PC-3 (cell line): ENCODE results near the gene CASP8AP2. TPM values are rescaled to one million over a fixed set of nuclear protein-coding genes. Genes with fewer than 3 reads are reported as not detected.
A peak's percentile ranks its signal among the peaks of the same experiment; 100 is the strongest.
"Not testable (repeated sequence)": the region's sequence is repeated elsewhere in the genome, so short reads cannot be mapped to it uniquely, and the experiment has no call there.

Experiments used
- ATAC-seq: fragments of 200-7000 bp; cut with Tn5 transposase; 2 replicates; pipeline ENCODE4 v1.9.1; 2020; ENCODE audit warnings: mild to moderate bottlenecking, moderate library complexity
- BruUV-seq: library from RNA; stranded (reverse); fragments of 400-500 nt; replicated peaks from 2 replicates; lab custom pipeline; 2021; lab: Mats Ljungman, UMichigan
- CTCF ChIA-PET: fragments of 300-600 bp; sonication (Branson Sonifier 250); formaldehyde crosslinking; loops from one replicate; lab custom pipeline; 2022; ENCODE audit warnings: antibody characterized with exemption; lab: Charles Lee
- POLR2A ChIA-PET: fragments of 300-600 bp; sonication (Branson Sonifier 250); formaldehyde crosslinking; loops from one replicate; lab custom pipeline; 2022; ENCODE audit warnings: antibody characterized with exemption; ENCODE audit not compliant: unreplicated experiment; lab: Charles Lee
- DNase-seq: peaks from one replicate; pipeline ENCODE4 v3.0.0-alpha.2; 2015
- H2AFZ ChIP-seq: fragments of 300-600 bp; sonication (generic); 2 replicates; pipeline ENCODE4 v1.6.0; 2016; ENCODE audit warnings: antibody characterized with exemption, low read length
- H3F3A ChIP-seq: fragments of 300-600 bp; sonication (generic); one replicate; pipeline ENCODE4 v1.6.0; 2017; ENCODE audit warnings: antibody characterized with exemption, low read length, control low read depth, mild to moderate bottlenecking; ENCODE audit not compliant: unreplicated experiment
- H3K27ac ChIP-seq: fragments of 300-600 bp; sonication (generic); 2 replicates; pipeline ENCODE4 v1.5.1; 2016; ENCODE audit warnings: mild to moderate bottlenecking, low read length
- H3K27me3 ChIP-seq: fragments of 300-600 bp; sonication (generic); 2 replicates; pipeline ENCODE4 v1.6.1; 2016; ENCODE audit warnings: low read length, mixed read lengths
- H3K36me3 ChIP-seq: fragments of 300-600 bp; sonication (generic); 2 replicates; pipeline ENCODE4 v1.6.1; 2016; ENCODE audit warnings: low read depth, mixed run types, low read length, mixed read lengths
- H3K4me1 ChIP-seq: fragments of 300-600 bp; sonication (generic); 2 replicates; pipeline ENCODE4 v1.5.1; 2016; ENCODE audit warnings: low read length; ENCODE audit not compliant: insufficient read depth
- H3K4me2 ChIP-seq: fragments of 300-600 bp; sonication (generic); 2 replicates; pipeline ENCODE4 v1.6.0; 2016; ENCODE audit warnings: low read length
- H3K4me3 ChIP-seq: fragments of 300-600 bp; sonication (generic); 2 replicates; pipeline ENCODE4 v1.5.1; 2016; ENCODE audit warnings: mild to moderate bottlenecking, low read length, mixed read lengths
- H3K79me2 ChIP-seq: fragments of 300-600 bp; sonication (generic); 2 replicates; pipeline ENCODE4 v1.6.1; 2017; ENCODE audit warnings: low read length, mixed read lengths
- H3K9ac ChIP-seq: fragments of 300-600 bp; sonication (generic); 2 replicates; pipeline ENCODE4 v1.6.0; 2016; ENCODE audit warnings: mild to moderate bottlenecking, low read length
- H3K9me2 ChIP-seq: fragments of 300-600 bp; sonication (generic); replicated peaks from 2 replicates; pipeline ENCODE4 v1.6.1; 2016; ENCODE audit warnings: mixed run types, low read length, mixed read lengths
- H3K9me3 ChIP-seq: fragments of 300-600 bp; sonication (generic); 2 replicates; pipeline ENCODE4 v1.6.1; 2016; ENCODE audit warnings: low read length, mixed read lengths
- H4K20me1 ChIP-seq: fragments of 300-600 bp; sonication (generic); 2 replicates; pipeline ENCODE4 v1.6.1; 2016; ENCODE audit warnings: low read length, mixed read lengths
- CTCF ChIP-seq: fragments of 300-600 bp; sonication (generic); conservative IDR thresholded peaks from 2 replicates; pipeline ENCODE4 v1.5.1; 2017; ENCODE audit warnings: antibody characterized with exemption, low read depth, mild to moderate bottlenecking, low read length
- EZH2 ChIP-seq: fragments of 300-600 bp; sonication (generic); IDR thresholded peaks from one replicate; pipeline ENCODE4 v1.6.1; 2017; ENCODE audit warnings: antibody characterized with exemption, mild to moderate bottlenecking, low read length; ENCODE audit not compliant: unreplicated experiment
- EZH2phosphoT487 ChIP-seq: fragments of 300-600 bp; sonication (generic); IDR thresholded peaks from 2 replicates; pipeline ENCODE4 v1.6.1; 2018; ENCODE audit warnings: mild to moderate bottlenecking, antibody characterized with exemption, low read length, borderline replicate concordance
- intact Hi-C: fragments of 100-400 bp; cut with micrococcal nuclease; formaldehyde crosslinking; loops from 2 replicates; pipeline ENCODE4 v1.9.0; 2023
- total RNA-seq: library from RNA; depleted of rRNA; stranded (reverse); fragments of >200 nt; gene quantifications from 2 replicates; pipeline ENCODE4 v1.2.3, GENCODE V29; 2014

CASP8AP2 gene
- total RNA-seq, 1 experiment from 2014 or later = 6.6 TPM

- no peaks in the 10 kb centered on the region for H4K20me1 ChIP-seq
- no peak for ATAC-seq
- no peak within 1 kb of the TSS for H3K4me3 ChIP-seq
- no peak for DNase-seq
- no TSS peak for BruUV-seq
- H3K9me2 ChIP-seq = no peaks in the 10 kb centered on the region
- no peak within 1 kb of the TSS for H3K27ac ChIP-seq
- ChIA-PET CTCF (no interaction called here), POLR2A (no interaction called here)
- no peak within 1 kb of the TSS for H2AFZ ChIP-seq
- no peaks in the 10 kb centered on the region for H3K79me2 ChIP-seq
- TF ChIP-seq EZH2 = no peak
- TF ChIP-seq CTCF = no peak
- no peak for TF ChIP-seq EZH2phosphoT487
- H3K4me1 ChIP-seq = no peaks in the 10 kb centered on the region
- H3K4me2 ChIP-seq = no peak within 1 kb of the TSS
- no peaks in the 10 kb centered on the region for H3F3A ChIP-seq
- H3K27me3 ChIP-seq = no peaks in the 10 kb centered on the region
- H3K9ac ChIP-seq = no peak within 1 kb of the TSS
- no peaks in the 10 kb centered on the region for H3K9me3 ChIP-seq
- H3K36me3 ChIP-seq = no peaks in the 10 kb centered on the region
- intact Hi-C loops = no loop called here
Observed at GRCh38 chr6:89894169-89894568, 64.5 kb downstream of the CASP8AP2 start, which contains the start of gene GJA10. TSS of gene GJA10 (plus strand) at chr6:89894469. CDS start at chr6:89894469, 0 bp downstream.

- H3K4me1 ChIP-seq = no peaks in the 10 kb centered on the region
- H3K36me3 ChIP-seq = no peaks in the 10 kb centered on the region
- H3K9me3 ChIP-seq = no peaks in the 10 kb centered on the region
- H3K9me2 ChIP-seq = no peaks in the 10 kb centered on the region
- H2AFZ ChIP-seq = no peak overlapping the region
- H3K27ac ChIP-seq = no peak overlapping the region
- no peaks in the 10 kb centered on the region for H3F3A ChIP-seq
- peak; percentile 55 for DNase-seq
- ChIA-PET CTCF (no interaction called here), POLR2A (no interaction called here)
- H3K9ac ChIP-seq = no peak overlapping the region
- no peaks in the 10 kb centered on the region for H3K79me2 ChIP-seq
- TF ChIP-seq EZH2 = no peak
- no peaks in the 10 kb centered on the region for H3K27me3 ChIP-seq
- no TSS peak for BruUV-seq
- no peak overlapping the region for H3K4me3 ChIP-seq
- intact Hi-C loops = no loop called here
- H4K20me1 ChIP-seq = no peaks in the 10 kb centered on the region
- no peak overlapping the region for H3K4me2 ChIP-seq
- ATAC-seq = peak; percentile 67
Observed at GRCh38 chr6:89895276-89895874, 65.7 kb downstream of the CASP8AP2 start.

- DNase-seq, CTCF ChIA-PET, H3K9me2 ChIP-seq, H3K27me3 ChIP-seq, H3K79me2 ChIP-seq, H2AFZ ChIP-seq, ATAC-seq, H3F3A ChIP-seq, H3K4me2 ChIP-seq, H3K27ac ChIP-seq, H4K20me1 ChIP-seq, H3K9me3 ChIP-seq, BruUV-seq, H3K4me1 ChIP-seq, H3K4me3 ChIP-seq, H3K9ac ChIP-seq, intact Hi-C loops, H3K36me3 ChIP-seq, POLR2A ChIA-PET: not testable (repeated sequence)
Observed at GRCh38 chr6:89910001-89910901, 80.6 kb downstream of the CASP8AP2 start.
